Erythroblast (primary cell): ENCODE results near the gene SCD5.

Source experiments
- GATA1 ChIP-seq: IDR thresholded peaks from 2 replicates; pipeline ENCODE4 v1.6.1; 2011; ENCODE audit warnings: low read depth, mild to moderate bottlenecking, control low read depth, low read length, moderate library complexity
- POLR2A ChIP-seq: IDR thresholded peaks from 2 replicates; pipeline ENCODE4 v1.6.1; 2011; ENCODE audit warnings: mild to moderate bottlenecking, low read length

DNA sequence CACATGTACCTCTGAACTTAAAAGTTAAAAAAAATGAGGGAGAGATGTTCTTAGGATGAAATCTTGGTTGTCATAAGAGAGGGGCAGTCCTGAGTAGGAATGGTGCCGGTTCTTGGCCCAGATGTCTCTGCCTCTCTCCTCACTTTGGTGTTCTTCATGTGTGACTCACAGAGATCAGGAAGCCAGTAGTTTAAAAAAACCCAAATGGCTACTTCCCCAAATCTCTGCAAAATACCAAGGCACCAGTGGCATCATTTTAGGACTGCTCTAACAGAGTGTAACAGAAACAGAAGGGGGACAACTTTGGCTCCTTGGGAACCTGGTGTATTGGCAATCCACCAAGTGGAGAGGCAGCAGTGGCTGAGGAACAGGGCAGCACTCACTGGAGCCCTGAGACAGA is 116.8 kb downstream of the SCD5 start:
- TF ChIP-seq POLR2A (no peak), GATA1 (no peak)
